ENCODE data around the gene RFLNA.

Gene RFLNA

DNA sequence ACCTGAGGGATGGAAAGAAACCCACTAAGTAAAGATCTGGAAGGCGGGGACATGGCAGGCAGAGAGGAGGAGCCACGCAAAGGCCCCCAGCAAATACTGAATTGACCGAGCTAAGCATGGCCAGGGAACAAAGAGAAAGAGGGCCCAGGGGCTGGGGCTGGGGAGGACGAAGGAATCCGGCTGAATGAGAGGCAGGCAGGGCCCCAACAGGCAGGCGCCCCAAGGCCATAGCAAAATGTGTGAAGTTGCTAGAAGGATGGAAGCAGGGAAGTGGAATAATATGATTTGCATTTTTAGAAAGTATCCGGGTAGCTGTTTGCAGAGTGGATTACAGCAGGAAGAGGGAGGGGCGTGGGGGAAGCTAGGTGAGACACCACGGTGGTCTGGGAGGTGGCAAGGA lies 49.1 kb downstream of the RFLNA start:
- Mint-ChIP-seq H3K9me3 (ENCODE audit: low read depth) (no peaks in the 10 kb centered on the region), H3K36me3 (peaks cover 4% of the 10 kb centered on the region), H3K27me3 (no peaks in the 10 kb centered on the region), H3K4me3 (no peak overlapping the region), H3K4me1 (ENCODE audit: low read depth) (no peaks in the 10 kb centered on the region), H3K27ac (peak overlapping the region; percentile 54)

GRCh38 chr12:124344526-124344925 lies 49.6 kb downstream of the RFLNA start:
- Mint-ChIP-seq H3K36me3 (peaks cover 4% of the 10 kb centered on the region), H3K4me3 (no peak overlapping the region), H3K27ac (no peak overlapping the region), H3K27me3 (no peaks in the 10 kb centered on the region), H3K9me3 (ENCODE audit: low read depth) (no peaks in the 10 kb centered on the region), H3K4me1 (ENCODE audit: low read depth) (no peaks in the 10 kb centered on the region)

DNA sequence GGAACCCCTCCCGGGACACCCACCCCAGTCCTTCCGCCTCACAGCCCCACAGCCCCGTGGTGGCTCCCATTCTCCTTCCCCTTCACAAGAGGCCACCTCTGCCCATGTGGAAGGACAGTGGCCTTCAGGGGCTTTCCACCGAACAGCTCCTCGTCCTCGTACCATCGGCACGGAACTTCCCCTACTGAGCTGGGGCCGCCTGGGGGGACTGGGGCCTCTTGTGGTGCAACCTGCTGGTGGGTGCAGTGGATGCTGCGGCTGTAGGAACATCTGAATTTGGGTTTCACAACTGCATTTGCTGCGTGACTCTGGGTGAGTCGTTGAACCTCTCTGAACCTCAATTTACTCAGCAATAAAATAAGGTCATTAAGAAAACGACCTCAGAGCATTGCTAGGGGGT lies 50.9 kb downstream of the RFLNA start:
- no peaks in the 10 kb centered on the region for H3K9me3 Mint-ChIP-seq (ENCODE audit: low read depth)
- H3K4me3 Mint-ChIP-seq, result no peak overlapping the region
- peaks cover 4% of the 10 kb centered on the region for H3K36me3 Mint-ChIP-seq
- no peaks in the 10 kb centered on the region for H3K27me3 Mint-ChIP-seq
- no peaks in the 10 kb centered on the region for H3K4me1 Mint-ChIP-seq (ENCODE audit: low read depth)
- H3K27ac Mint-ChIP-seq, result no peak overlapping the region

- H3K27ac Mint-ChIP-seq, result no peak overlapping the region
Observed at GRCh38 chr12:124346425-124347168, 51.7 kb downstream of the RFLNA start.

GRCh38 chr12:124347335-124347734 lies 52.4 kb downstream of the RFLNA start:
- H3K4me3 Mint-ChIP-seq, result no peak overlapping the region

More at GRCh38 chr12:124346425-124347168, 51.7 kb downstream of the RFLNA start:
- H3K9me3 Mint-ChIP-seq (ENCODE audit: low read depth), result no peaks in the 10 kb centered on the region
- no peaks in the 10 kb centered on the region for H3K27me3 Mint-ChIP-seq
- H3K36me3 Mint-ChIP-seq, result peaks cover 2% of the 10 kb centered on the region
- H3K4me3 Mint-ChIP-seq, result no peak overlapping the region
- no peaks in the 10 kb centered on the region for H3K4me1 Mint-ChIP-seq (ENCODE audit: low read depth)

DNA sequence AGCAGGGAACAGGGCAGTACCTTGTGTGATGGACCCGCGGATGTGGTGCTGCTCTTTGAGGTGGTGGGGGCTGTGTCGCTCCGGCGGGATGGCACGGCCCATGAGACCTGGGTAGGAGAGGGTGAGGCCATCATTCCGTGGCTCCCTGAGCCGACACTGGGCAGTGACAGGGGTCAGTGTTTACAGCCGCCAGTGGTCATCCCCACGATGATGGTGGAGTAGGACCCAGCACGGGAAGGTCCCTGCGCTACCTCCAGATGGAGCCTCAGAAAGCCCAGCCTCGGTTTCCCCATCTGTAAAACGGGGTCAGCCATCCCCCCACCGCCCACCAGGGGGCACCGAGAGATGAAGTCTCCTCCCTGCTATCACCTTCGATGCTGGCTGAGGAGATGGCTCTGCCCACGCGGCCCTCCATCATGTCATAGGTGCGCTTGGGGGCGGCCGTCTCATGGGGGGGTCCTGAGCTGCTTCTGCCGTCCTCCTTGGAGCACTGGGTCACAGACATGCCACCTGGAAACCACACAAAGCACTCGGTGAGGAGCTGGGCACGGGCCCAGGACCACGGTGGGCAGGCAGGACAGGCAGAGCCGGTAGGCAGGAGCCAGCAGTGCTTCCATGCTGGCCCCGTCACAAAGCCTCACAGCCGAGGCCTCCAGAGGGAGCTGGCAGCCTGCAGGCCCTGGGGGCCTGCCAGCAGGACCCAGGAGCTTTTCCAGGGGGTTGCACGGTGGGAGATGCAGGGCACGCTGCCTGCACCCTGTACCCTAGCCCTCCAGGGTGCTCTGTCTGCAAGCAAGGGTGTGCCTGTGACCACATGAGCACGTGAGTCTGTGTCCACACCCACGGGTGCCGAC lies 53.1 kb downstream of the RFLNA start:
- peaks cover 2% of the 10 kb centered on the region for H3K36me3 Mint-ChIP-seq
- H3K4me3 Mint-ChIP-seq, result no peak overlapping the region
- no peaks in the 10 kb centered on the region for H3K27me3 Mint-ChIP-seq
- H3K9me3 Mint-ChIP-seq (ENCODE audit: low read depth), result no peaks in the 10 kb centered on the region
- no peak overlapping the region for H3K27ac Mint-ChIP-seq
- H3K4me1 Mint-ChIP-seq (ENCODE audit: low read depth), result no peaks in the 10 kb centered on the region

More at GRCh38 chr12:124347335-124347734, 52.4 kb downstream of the RFLNA start:
- Mint-ChIP-seq H3K27ac (no peak overlapping the region), H3K9me3 (ENCODE audit: low read depth) (no peaks in the 10 kb centered on the region), H3K36me3 (peaks cover 2% of the 10 kb centered on the region), H3K4me1 (ENCODE audit: low read depth) (no peaks in the 10 kb centered on the region), H3K27me3 (no peaks in the 10 kb centered on the region)

GRCh38 chr12:124348659-124349380 lies 53.9 kb downstream of the RFLNA start:
- Mint-ChIP-seq H3K4me3 (no peak overlapping the region), H3K9me3 (ENCODE audit: low read depth) (no peaks in the 10 kb centered on the region), H3K27me3 (no peaks in the 10 kb centered on the region), H3K36me3 (peaks cover under 1% of the 10 kb centered on the region), H3K27ac (no peak overlapping the region), H3K4me1 (ENCODE audit: low read depth) (no peaks in the 10 kb centered on the region)

- Mint-ChIP-seq H3K9me3 (ENCODE audit: low read depth) (no peaks in the 10 kb centered on the region), H3K27me3 (no peaks in the 10 kb centered on the region), H3K4me1 (ENCODE audit: low read depth) (no peaks in the 10 kb centered on the region), H3K4me3 (no peak overlapping the region), H3K27ac (no peak overlapping the region), H3K36me3 (no peaks in the 10 kb centered on the region)
Observed at GRCh38 chr12:124350491-124350890, 55.6 kb downstream of the RFLNA start.

GRCh38 chr12:124351422-124351821 lies 56.5 kb downstream of the RFLNA start:
- H3K9me3 Mint-ChIP-seq (ENCODE audit: low read depth), result no peaks in the 10 kb centered on the region
- no peaks in the 10 kb centered on the region for H3K27me3 Mint-ChIP-seq
- H3K4me3 Mint-ChIP-seq, result no peak overlapping the region
- no peaks in the 10 kb centered on the region for H3K36me3 Mint-ChIP-seq
- no peak overlapping the region for H3K27ac Mint-ChIP-seq
- H3K4me1 Mint-ChIP-seq (ENCODE audit: low read depth), result no peaks in the 10 kb centered on the region

- no peaks in the 10 kb centered on the region for H3K4me1 Mint-ChIP-seq (ENCODE audit: low read depth)
- no peak overlapping the region for H3K27ac Mint-ChIP-seq
- H3K36me3 Mint-ChIP-seq, result no peaks in the 10 kb centered on the region
- H3K9me3 Mint-ChIP-seq (ENCODE audit: low read depth), result no peaks in the 10 kb centered on the region
- H3K27me3 Mint-ChIP-seq, result no peaks in the 10 kb centered on the region
- H3K4me3 Mint-ChIP-seq, result no peak overlapping the region
Observed at GRCh38 chr12:124352257-124352656, 57.4 kb downstream of the RFLNA start.

DNA sequence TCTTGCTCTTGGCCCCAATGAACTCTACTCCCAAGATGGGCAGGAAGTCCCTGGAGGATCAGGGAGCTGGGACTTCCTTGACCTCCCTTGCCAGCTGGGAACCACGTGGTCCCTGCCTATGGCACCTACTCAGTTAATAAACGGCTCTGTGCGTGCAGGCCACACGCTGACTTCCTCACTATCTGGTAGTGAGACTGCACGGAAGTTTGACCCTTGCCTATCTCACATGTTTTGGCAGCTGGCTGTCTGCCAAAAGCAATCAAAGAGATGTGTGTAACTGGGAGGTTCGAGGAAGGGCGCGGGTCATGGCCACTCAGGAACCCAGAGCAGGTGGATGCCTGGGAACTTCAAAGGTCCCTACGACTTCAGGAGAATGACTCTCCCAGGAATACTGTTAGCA lies 57.9 kb downstream of the RFLNA start:
- Mint-ChIP-seq H3K9me3 (ENCODE audit: low read depth) (no peaks in the 10 kb centered on the region), H3K4me1 (ENCODE audit: low read depth) (no peaks in the 10 kb centered on the region), H3K36me3 (no peaks in the 10 kb centered on the region), H3K4me3 (no peak overlapping the region), H3K27me3 (no peaks in the 10 kb centered on the region), H3K27ac (no peak overlapping the region)

DNA sequence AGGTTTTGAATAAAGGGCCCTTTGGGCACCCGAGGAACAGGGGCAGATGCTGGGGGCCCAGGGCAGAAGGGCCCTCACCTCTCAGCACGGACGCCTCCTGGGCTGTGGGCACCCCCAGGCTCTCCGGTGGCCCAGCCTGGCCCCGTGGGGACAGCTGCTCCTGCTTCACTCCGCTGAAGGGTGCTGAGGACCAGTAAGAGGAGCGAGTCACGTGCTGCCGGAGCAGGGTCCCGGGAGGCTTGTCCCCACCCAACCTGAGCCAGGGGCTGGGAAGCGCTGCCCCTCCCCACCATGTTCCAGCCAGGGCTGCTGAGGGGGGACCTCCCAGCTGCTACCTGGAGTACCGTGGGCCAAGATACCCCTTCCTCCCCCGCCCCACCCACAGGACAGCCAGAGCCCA lies 59.5 kb downstream of the RFLNA start:
- H3K4me1 Mint-ChIP-seq (ENCODE audit: low read depth), result no peaks in the 10 kb centered on the region
- no peaks in the 10 kb centered on the region for H3K9me3 Mint-ChIP-seq (ENCODE audit: low read depth)
- H3K36me3 Mint-ChIP-seq, result no peaks in the 10 kb centered on the region
- H3K27me3 Mint-ChIP-seq, result no peaks in the 10 kb centered on the region
- no peak overlapping the region for H3K27ac Mint-ChIP-seq
- H3K4me3 Mint-ChIP-seq, result no peak overlapping the region

- Mint-ChIP-seq H3K36me3 (no peaks in the 10 kb centered on the region), H3K27ac (peak overlapping the region; percentile 11), H3K4me1 (ENCODE audit: low read depth) (no peaks in the 10 kb centered on the region), H3K27me3 (no peaks in the 10 kb centered on the region), H3K4me3 (no peak overlapping the region), H3K9me3 (ENCODE audit: low read depth) (no peaks in the 10 kb centered on the region)
Observed at GRCh38 chr12:124356221-124356620, 61.3 kb downstream of the RFLNA start.

- Mint-ChIP-seq H3K27ac (no peak overlapping the region), H3K9me3 (ENCODE audit: low read depth) (no peaks in the 10 kb centered on the region), H3K27me3 (no peaks in the 10 kb centered on the region), H3K4me3 (no peak overlapping the region), H3K4me1 (ENCODE audit: low read depth) (no peaks in the 10 kb centered on the region), H3K36me3 (no peaks in the 10 kb centered on the region)
Observed at GRCh38 chr12:124357616-124358015, 62.7 kb downstream of the RFLNA start.

DNA sequence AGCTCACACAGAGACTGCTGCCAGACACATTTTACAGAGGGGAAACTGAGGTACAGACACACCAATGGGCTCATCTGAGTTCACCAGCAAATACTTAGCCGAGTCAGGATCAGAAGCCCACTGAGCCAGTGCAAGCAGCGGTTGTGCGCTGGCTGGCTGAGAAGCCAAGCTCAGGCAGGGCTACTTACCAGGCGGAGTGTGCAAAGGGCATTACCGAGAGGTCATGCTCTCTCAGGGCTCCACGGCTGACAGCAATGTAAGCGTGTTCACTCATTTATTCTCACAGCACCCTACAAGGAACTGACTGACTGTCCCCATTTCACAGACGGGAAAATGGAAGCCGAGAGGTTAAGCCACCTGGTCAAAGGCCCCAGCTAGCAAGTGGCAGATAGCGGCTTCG lies 63.7 kb downstream of the RFLNA start:
- H3K27me3 Mint-ChIP-seq, result no peaks in the 10 kb centered on the region

More for the DNA sequence above, 63.7 kb downstream of the RFLNA start:
- H3K9me3 Mint-ChIP-seq (ENCODE audit: low read depth), result no peaks in the 10 kb centered on the region
- H3K4me1 Mint-ChIP-seq (ENCODE audit: low read depth), result no peaks in the 10 kb centered on the region
- no peaks in the 10 kb centered on the region for H3K36me3 Mint-ChIP-seq
- H3K4me3 Mint-ChIP-seq, result no peak overlapping the region
- H3K27ac Mint-ChIP-seq, result no peak overlapping the region

Data from activated naive CD8-positive, alpha-beta T cell (primary cell).